BLaER1 treated with 17β-estradiol and CSF1 and Interleukin-3, amounts not matched to agents 10 nM and 100 nM (cell line): ENCODE results near the gene FAM107B.
"Not testable (repeated sequence)": the region's sequence is repeated elsewhere in the genome, so short reads cannot be mapped to it uniquely, and the experiment has no call there.

Experiments used
- H3K27ac ChIP-seq, 11 experiments: shearing (Covaris generic); formaldehyde crosslinking; 2 replicates each; pipeline ENCODE4 v1.8.1; 2022
- H3K27me3 ChIP-seq, 11 experiments: shearing (Covaris generic); formaldehyde crosslinking; 2 replicates each; pipeline ENCODE4 v1.8.1; 2022
- H3K36me3 ChIP-seq, 11 experiments: shearing (Covaris generic); formaldehyde crosslinking; 2 replicates each; pipeline ENCODE4 v1.8.1; 2022
- H3K4me1 ChIP-seq, 10 experiments: shearing (Covaris generic); formaldehyde crosslinking; 2 replicates each; pipeline ENCODE4 v1.8.1; 2022
- H3K4me2 ChIP-seq, 11 experiments: shearing (Covaris generic); formaldehyde crosslinking; 2 replicates each; pipeline ENCODE4 v1.8.1; 2022
- H3K4me3 ChIP-seq, 10 experiments: shearing (Covaris generic); formaldehyde crosslinking; 2 replicates each; pipeline ENCODE4 v1.8.1; 2022
- H3K9ac ChIP-seq, 11 experiments: shearing (Covaris generic); formaldehyde crosslinking; 2 replicates each; pipeline ENCODE4 v1.8.1; 2022
- H3K9me3 ChIP-seq, 11 experiments: shearing (Covaris generic); formaldehyde crosslinking; replicated peaks in 1 of 11; 2 replicates each; pipeline ENCODE4 v1.8.1; 2022
- H4K20me1 ChIP-seq, 11 experiments: shearing (Covaris generic); formaldehyde crosslinking; 2 replicates each; pipeline ENCODE4 v1.8.1; 2022
- Cebpa-rat ChIP-seq, 11 experiments: shearing (Covaris generic); IDR thresholded peaks; 2 replicates each; pipeline ENCODE4 v1.8.1; 2022

Gene FAM107B

DNA sequence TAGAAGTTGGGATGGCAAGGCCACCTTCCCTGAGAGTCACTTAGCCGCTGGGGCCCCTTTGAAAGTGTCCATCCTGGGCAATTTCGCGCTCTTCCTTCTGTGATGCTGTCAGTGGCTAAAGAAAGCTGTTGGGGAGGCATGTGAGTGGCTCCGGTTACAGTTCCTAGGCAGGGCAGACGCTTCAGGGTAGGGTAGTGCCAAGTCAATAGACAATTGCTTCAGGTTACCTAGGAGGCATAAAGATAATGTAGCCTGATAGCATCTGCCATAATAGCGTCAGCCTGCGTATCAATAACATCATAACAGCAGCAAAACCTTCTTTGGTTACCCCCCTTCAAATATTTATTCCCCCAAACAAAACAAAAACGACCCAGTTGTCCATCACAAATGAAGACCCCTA lies at the start of gene FAM107B:
TSS of gene FAM107B (minus strand) at position 101 of the 400 bp plus-strand sequence. CDS start 234 bp downstream, outside the sequence.
- no peak within 1 kb of the TSS for H3K27ac ChIP-seq
- TF ChIP-seq Cebpa-rat (IDR thresholded peaks at IDR 0.05), result no peak
- peaks cover 0 to 12% (median 8%) of the 10 kb centered on the region in 11 experiments; a peak in 8 of 22 replicates for H3K9me3 ChIP-seq
- H3K9ac ChIP-seq, result no peak within 1 kb of the TSS
- H3K27me3 ChIP-seq, result no peaks in the 10 kb centered on the region
- H3K36me3 ChIP-seq, result no peaks in the 10 kb centered on the region
- no peak within 1 kb of the TSS for H3K4me3 ChIP-seq
- no peaks in the 10 kb centered on the region for H4K20me1 ChIP-seq
- no peak within 1 kb of the TSS for H3K4me2 ChIP-seq
- peaks cover 0 to 12% (median 0%) of the 10 kb centered on the region in 10 experiments; a peak in 5 of 20 replicates for H3K4me1 ChIP-seq

DNA sequence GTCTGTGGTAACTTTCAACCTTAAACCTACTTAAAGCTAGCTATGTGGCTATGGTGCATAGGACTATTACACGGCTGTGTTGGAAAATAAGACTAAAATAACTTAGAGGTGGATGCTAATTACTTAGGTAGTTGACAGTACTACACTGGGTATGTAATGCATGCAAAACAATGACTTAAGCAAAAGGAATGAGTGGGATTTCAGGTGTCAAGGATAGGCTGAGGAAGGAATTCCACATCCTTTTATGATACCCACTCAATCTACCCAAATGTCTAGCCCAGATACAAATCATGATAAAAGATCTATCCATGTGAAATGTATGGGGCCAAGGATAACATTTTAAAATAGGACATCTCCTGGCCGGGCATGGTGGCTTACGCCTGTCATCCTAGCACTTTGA lies 49.3 kb upstream of the FAM107B start:
- Histone ChIP-seq H3K9ac (no peak overlapping the region), H3K4me2 (no peak overlapping the region), H3K4me3 (no peak overlapping the region), H3K27me3 (no peaks in the 10 kb centered on the region), H3K9me3 (peaks cover 0 to 13% (median 4%) of the 10 kb centered on the region in 11 experiments; a peak in 6 of 22 replicates), H3K4me1 (peaks cover 10 to 41% (median 19%) of the 10 kb centered on the region in 10 experiments; a peak in 18 of 20 replicates), H3K36me3 (no peaks in the 10 kb centered on the region), H3K27ac (peak overlapping the region in 3 of 11 experiments; percentile 30 to 55 (median 43); a peak in 3 of 22 replicates), H4K20me1 (peaks cover 0 to 5% (median 0%) of the 10 kb centered on the region in 11 experiments; a peak in 2 of 22 replicates)
- no peak for TF ChIP-seq Cebpa-rat (IDR thresholded peaks at IDR 0.05)

DNA sequence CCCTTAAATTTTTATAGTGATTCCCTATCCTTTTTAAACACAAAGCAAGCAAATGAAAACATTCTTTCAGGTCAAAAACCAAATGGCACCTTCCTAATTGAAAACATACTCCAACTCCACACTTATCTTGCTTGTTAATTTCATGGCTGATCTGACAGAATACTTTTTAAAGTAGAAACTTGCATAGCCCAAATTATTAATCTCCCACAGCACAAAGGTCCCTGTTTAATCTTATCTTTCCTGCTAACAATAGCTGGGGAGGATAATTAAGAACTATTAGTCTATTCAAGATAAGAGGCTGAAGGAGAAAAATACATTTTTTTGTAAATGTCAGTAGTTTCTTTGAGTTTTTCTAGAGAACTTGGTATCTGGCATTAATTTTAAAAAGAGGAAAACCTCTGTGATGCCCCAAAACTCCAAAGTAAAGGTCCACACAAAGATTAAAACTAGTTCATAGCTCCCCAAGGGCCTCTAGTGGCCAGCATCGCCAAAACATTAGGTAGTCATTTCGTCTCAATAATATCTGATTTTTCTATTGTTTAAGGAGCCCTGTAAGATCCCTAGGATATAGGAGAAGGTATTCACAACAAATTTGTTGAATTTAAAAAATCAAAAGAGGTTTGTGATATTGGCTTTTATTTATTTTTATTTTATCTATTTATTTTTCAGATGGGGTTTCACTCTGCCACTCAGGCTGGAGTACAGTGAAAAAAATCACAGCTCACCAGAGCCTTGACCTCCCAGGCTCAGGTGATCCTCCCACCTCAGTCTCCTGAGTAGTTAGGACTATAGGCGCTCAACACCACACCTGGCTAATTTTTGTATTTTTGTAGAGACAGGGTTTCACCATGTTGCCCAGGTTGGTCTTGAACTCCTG lies 48.4 kb upstream of the FAM107B start:
- Histone ChIP-seq H3K4me3 (no peak overlapping the region), H3K9me3 (peaks cover 0 to 13% (median 4%) of the 10 kb centered on the region in 11 experiments; a peak in 6 of 22 replicates), H3K36me3 (no peaks in the 10 kb centered on the region), H3K4me1 (peaks cover 10 to 41% (median 19%) of the 10 kb centered on the region in 10 experiments; a peak in 18 of 20 replicates), H3K27me3 (no peaks in the 10 kb centered on the region), H4K20me1 (peaks cover 0 to 5% (median 0%) of the 10 kb centered on the region in 11 experiments; a peak in 2 of 22 replicates), H3K27ac (peak overlapping the region in 7 of 11 experiments; percentile 0 to 55 (median 50); a peak in 12 of 22 replicates), H3K9ac (peak overlapping the region in 4 of 11 experiments; percentile 27 to 46 (median 29); a peak in 6 of 22 replicates), H3K4me2 (peak overlapping the region in 6 of 11 experiments; percentile 2 to 20 (median 12); a peak in 5 of 22 replicates)
- no peak for TF ChIP-seq Cebpa-rat (IDR thresholded peaks at IDR 0.05)

DNA sequence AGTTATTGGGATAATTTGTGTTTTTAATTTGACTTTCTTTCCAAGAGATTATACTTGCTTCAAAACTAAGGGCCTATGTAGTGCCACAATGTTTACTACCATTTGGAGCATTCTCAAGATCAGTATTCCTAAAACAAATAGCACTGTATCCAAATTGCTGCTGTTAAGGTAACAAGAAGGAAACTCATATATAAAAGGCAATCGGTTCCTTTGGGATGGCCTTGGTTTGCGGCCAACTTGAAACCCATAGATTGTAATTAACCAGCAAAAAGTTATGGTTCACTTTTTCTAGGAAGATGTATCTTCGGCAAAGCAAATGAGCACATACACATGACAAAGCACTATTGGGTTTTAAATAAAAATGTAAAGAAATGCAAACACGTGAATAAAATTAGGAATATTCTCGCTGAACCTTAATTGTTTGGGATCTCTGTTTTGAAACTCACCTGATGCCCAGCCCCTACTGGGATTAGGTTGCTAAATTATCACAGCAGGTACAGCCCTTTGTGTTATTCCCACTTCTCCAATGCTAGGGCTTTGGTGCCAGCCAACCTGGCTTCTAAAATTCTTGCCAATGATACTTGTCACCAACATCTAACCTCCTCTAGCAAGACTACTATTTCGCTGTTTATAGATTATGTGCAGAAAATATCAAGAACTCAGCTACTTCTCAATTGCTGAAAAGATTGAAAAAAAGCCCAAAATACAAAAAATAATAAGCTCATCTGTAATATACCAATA lies 47.1 kb upstream of the FAM107B start:
- peaks cover 0 to 13% (median 4%) of the 10 kb centered on the region in 11 experiments; a peak in 6 of 22 replicates for H3K9me3 ChIP-seq
- H3K27me3 ChIP-seq, result no peaks in the 10 kb centered on the region
- peak overlapping the region in 3 of 11 experiments; percentile 33 to 50 (median 39); a peak in 4 of 22 replicates for H3K27ac ChIP-seq
- H4K20me1 ChIP-seq, result peaks cover 0 to 5% (median 0%) of the 10 kb centered on the region in 11 experiments; a peak in 2 of 22 replicates
- H3K4me3 ChIP-seq, result no peak overlapping the region
- no peaks in the 10 kb centered on the region for H3K36me3 ChIP-seq
- H3K9ac ChIP-seq, result peak overlapping the region in 2 of 11 experiments; percentile 7 to 28; a peak in 2 of 22 replicates
- TF ChIP-seq Cebpa-rat (IDR thresholded peaks at IDR 0.05), result no peak
- H3K4me2 ChIP-seq, result peak overlapping the region in 5 of 11 experiments; percentile 5 to 13 (median 11); a peak in 4 of 22 replicates
- peaks cover 10 to 37% (median 19%) of the 10 kb centered on the region in 10 experiments; a peak in 18 of 20 replicates for H3K4me1 ChIP-seq

DNA sequence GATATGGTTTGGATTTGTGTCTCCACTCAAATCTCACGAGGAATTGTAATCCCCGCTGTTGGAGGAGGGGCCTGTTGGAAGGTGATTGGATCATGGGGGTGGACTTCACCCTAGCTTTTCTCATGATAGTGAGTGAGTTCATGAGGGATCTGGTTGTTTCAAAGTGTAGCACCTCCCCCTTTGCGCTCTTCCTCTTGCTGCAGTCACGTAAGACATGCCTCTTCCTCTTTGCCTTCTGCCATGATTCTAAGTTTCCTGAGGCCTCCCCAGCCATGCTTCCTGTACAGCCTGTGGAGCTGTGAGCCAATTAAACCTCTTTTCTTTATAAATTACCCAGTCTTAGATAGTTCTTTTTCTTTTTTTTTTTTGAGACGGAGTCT lies 46.1 kb upstream of the FAM107B start:
- peaks cover 0 to 16% (median 4%) of the 10 kb centered on the region in 11 experiments; a peak in 6 of 22 replicates for H3K9me3 ChIP-seq
- H3K36me3 ChIP-seq, result no peaks in the 10 kb centered on the region
- H3K27me3 ChIP-seq, result no peaks in the 10 kb centered on the region
- H3K4me3 ChIP-seq, result no peak overlapping the region
- peaks cover 3 to 29% (median 17%) of the 10 kb centered on the region in 10 experiments; a peak in 17 of 20 replicates for H3K4me1 ChIP-seq
- peak overlapping the region in 8 of 11 experiments; percentile 2 to 56 (median 12); a peak in 4 of 22 replicates for H3K4me2 ChIP-seq
- H4K20me1 ChIP-seq, result no peaks in the 10 kb centered on the region
- peak overlapping the region in 2 of 11 experiments; percentile 24 to 35; a peak in 2 of 22 replicates for H3K27ac ChIP-seq
- no peak for TF ChIP-seq Cebpa-rat (IDR thresholded peaks at IDR 0.05)
- H3K9ac ChIP-seq, result no peak overlapping the region

DNA sequence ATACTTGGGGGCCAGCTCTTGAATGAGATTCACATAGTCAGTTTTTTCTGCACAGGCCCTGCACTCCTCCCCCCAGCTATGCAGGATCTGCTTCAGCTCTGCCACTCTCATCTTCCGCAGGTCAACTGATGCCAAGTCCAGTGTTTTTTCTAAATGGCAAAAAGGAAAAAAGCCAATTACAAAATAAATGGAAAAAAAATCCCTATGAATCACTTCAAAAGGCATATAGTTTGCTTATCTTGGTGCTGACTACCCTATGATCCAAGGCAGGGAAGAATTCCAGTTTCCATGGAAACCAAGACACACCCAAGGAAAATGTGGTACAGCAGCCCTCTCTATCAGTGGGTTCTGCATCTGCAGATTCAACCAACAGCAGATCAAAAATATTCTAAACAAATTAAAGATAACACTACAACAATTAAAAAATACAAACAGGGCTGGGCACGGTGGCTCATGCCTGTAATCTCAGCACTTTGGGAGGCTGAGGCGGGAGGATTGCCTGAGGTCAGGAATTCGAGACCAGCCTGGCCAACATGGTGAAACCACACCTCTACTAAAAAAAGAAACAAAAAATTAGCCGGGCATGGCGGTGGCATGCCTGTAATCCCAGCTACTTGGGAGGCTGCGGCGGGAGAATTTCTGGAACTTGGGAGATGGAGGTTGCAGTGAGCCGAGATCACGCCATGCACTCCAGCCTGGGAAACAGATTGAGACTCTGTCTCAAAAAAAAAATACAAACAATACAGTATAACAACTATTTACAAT lies 45.5 kb upstream of the FAM107B start:
- peak overlapping the region in 5 of 11 experiments; percentile 2 to 56 (median 12); a peak in 4 of 22 replicates for H3K4me2 ChIP-seq
- no peak for TF ChIP-seq Cebpa-rat (IDR thresholded peaks at IDR 0.05)
- peaks cover 3 to 33% (median 17%) of the 10 kb centered on the region in 10 experiments; a peak in 17 of 20 replicates for H3K4me1 ChIP-seq
- no peaks in the 10 kb centered on the region for H3K36me3 ChIP-seq
- H3K9ac ChIP-seq, result no peak overlapping the region
- no peaks in the 10 kb centered on the region for H4K20me1 ChIP-seq
- H3K4me3 ChIP-seq, result no peak overlapping the region
- H3K27ac ChIP-seq, result peak overlapping the region in 2 of 11 experiments; percentile 24 to 35; a peak in 2 of 22 replicates
- peaks cover 0 to 16% (median 4%) of the 10 kb centered on the region in 11 experiments; a peak in 6 of 22 replicates for H3K9me3 ChIP-seq
- no peaks in the 10 kb centered on the region for H3K27me3 ChIP-seq

DNA sequence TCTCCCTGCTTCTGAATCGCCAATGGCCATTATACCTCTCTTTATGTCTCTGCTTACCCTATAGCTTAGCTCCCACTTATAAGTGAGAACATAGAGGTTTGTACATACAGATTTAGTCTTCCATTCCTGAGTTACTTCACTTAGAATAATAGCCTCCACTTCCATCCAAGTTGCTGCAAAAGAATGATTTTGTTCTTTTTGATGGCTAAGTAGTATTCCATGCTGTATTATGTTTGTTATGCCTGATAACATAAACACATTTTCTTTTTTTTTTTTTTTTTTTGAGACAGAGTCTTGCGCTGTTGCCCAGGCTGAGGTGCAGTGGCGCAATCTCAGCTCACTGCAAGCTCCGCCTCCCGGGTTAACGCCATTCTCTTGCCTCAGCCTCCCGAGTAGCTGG lies 42.0 kb upstream of the FAM107B start:
- H3K27ac ChIP-seq, H4K20me1 ChIP-seq, H3K4me3 ChIP-seq, H3K4me2 ChIP-seq, H3K36me3 ChIP-seq, H3K9ac ChIP-seq, H3K27me3 ChIP-seq: not testable (repeated sequence)
- peaks cover 6 to 42% (median 15%) of the 10 kb centered on the region in 10 experiments; a peak in 18 of 20 replicates for H3K4me1 ChIP-seq
- peaks cover 3 to 23% (median 9%) of the 10 kb centered on the region in 11 experiments; a peak in 13 of 22 replicates for H3K9me3 ChIP-seq

DNA sequence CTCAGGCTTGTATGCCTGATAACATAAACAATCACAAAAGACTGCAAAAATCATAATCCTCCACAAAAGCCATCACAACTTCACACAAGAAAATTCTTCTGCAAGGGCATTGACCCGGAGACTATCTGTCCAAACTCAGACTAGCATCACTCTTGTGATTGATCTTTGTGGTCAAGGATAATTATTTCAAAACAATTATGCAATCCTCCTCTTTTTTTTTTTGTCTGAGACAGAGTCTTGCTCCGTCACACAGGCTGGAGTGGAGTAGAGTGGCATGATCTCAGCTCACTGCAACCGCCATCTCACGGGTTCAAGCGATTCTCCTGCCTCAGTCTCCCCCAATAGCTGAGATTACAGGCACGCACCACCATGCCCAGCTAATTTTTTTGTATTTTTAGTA lies 41.0 kb upstream of the FAM107B start:
- H3K36me3 ChIP-seq, result no peaks in the 10 kb centered on the region
- no peak overlapping the region for H3K4me3 ChIP-seq
- no peak overlapping the region; a peak in 1 of 22 replicates for H3K4me2 ChIP-seq
- H3K9ac ChIP-seq, result no peak overlapping the region
- no peak overlapping the region for H3K27ac ChIP-seq
- peaks cover 6 to 40% (median 11%) of the 10 kb centered on the region in 10 experiments; a peak in 18 of 20 replicates for H3K4me1 ChIP-seq
- H3K9me3 ChIP-seq, result peaks cover 0 to 16% (median 6%) of the 10 kb centered on the region in 11 experiments; a peak in 13 of 22 replicates
- no peaks in the 10 kb centered on the region for H3K27me3 ChIP-seq
- H4K20me1 ChIP-seq, result no peaks in the 10 kb centered on the region
- no peak for TF ChIP-seq Cebpa-rat (IDR thresholded peaks at IDR 0.05)
